H1 (cell line): ENCODE results near the gene COG7. TPM values are rescaled to one million over a fixed set of nuclear protein-coding genes. Genes with fewer than 3 reads are reported as not detected.

Experiments
- CREB1 ChIP-seq: IDR thresholded peaks from 2 replicates; pipeline ENCODE4 v1.6.1; 2012; ENCODE audit warnings: inconsistent platforms
- RBBP5 ChIP-seq: IDR thresholded peaks from 2 replicates; pipeline ENCODE4 v1.7.1; 2012; ENCODE audit warnings: low read depth, mild to moderate bottlenecking, inconsistent platforms, low read length, moderate library complexity, borderline replicate concordance
- polyA plus RNA-seq, 7 experiments: library from polyadenylated mRNA; depleted of rRNA in 3 of 7; stranded (reverse) in 5 of 7; unstranded in 2 of 7; fragments of >200 nt in 5 of 7; fragments of 200-250 nt in 2 of 7; gene quantifications; 1 replicate in 5 of 7; 2 replicates in 1 of 7; 4 replicates in 1 of 7; pipeline versions ENCODE4 v1.2.1 to v1.2.3, GENCODE V29; 2011 to 2013; ENCODE audit warnings: missing spikeins in 2 of 7, mixed read lengths in 2 of 7
- total RNA-seq: library from RNA; stranded (reverse); fragmentation: NEBNext Ultra II Directional; extraction: Animal tissue kit (Norgen Biotek cat#: 25700); gene quantifications from 2 replicates; pipeline ENCODE4 v1.2.1, GENCODE V29; 2021

Gene COG7
- total and polyA plus RNA-seq, 2 of the 8 experiments (the other 6 are each of a cell fraction or from before 2014, with no cell fraction given): 17.2 to 40.4 TPM

- TF ChIP-seq RBBP5 (no peak), CREB1 (no peak)
- TF ChIP-seq, all 59 proteins: peak for 0
These were observed 28.6 kb downstream of the COG7 start (continued) for GRCh38 chr16:23424292-23424958.
